GM21526 (cell line): ENCODE data around the gene LTBP4.
A peak's percentile ranks its signal among the peaks of the same experiment; 100 is the strongest.
"Not testable (repeated sequence)": the region's sequence is repeated elsewhere in the genome, so short reads cannot be mapped to it uniquely, and the experiment has no call there.

Source experiments
- ATAC-seq: cut with Tn5 transposase; IDR thresholded peaks from one replicate; pipeline ENCODE4 v1.9.1; 2021; ENCODE audit warnings: moderate library complexity; ENCODE audit not compliant: unreplicated experiment, low FRiP score

The LTBP4 gene

GRCh38 chr19:40655684-40656083 lies 54.5 kb downstream of the LTBP4 start:
- ATAC-seq: not testable (repeated sequence)

- ATAC-seq: no peak
These were observed 56.9 kb downstream of the LTBP4 start for GRCh38 chr19:40658031-40658430.

GRCh38 chr19:40659116-40659515 lies 57.9 kb downstream of the LTBP4 start:
- ATAC-seq: no peak

GRCh38 chr19:40659566-40659965 lies 58.4 kb downstream of the LTBP4 start:
- no peak for ATAC-seq

GRCh38 chr19:40661616-40662015 lies 60.4 kb downstream of the LTBP4 start:
- ATAC-seq: no peak

GRCh38 chr19:40662925-40663694 lies 61.9 kb downstream of the LTBP4 start:
- peak; percentile 58 for ATAC-seq

GRCh38 chr19:40663695-40664692 lies 62.8 kb downstream of the LTBP4 start:
- ATAC-seq: no peak

- no peak for ATAC-seq
These were observed 65.8 kb downstream of the LTBP4 start for GRCh38 chr19:40666803-40667438.

- no peak for ATAC-seq
These were observed 66.4 kb downstream of the LTBP4 start for GRCh38 chr19:40667602-40668001.

GRCh38 chr19:40668991-40669614 lies 67.9 kb downstream of the LTBP4 start:
- ATAC-seq: no peak

- ATAC-seq: no peak
These were observed 70.2 kb downstream of the LTBP4 start for GRCh38 chr19:40671404-40671803.

GRCh38 chr19:40672038-40672437 lies 70.9 kb downstream of the LTBP4 start:
- no peak for ATAC-seq

- no peak for ATAC-seq
These were observed 71.6 kb downstream of the LTBP4 start for GRCh38 chr19:40672573-40673299.

GRCh38 chr19:40673397-40673796 lies 72.2 kb downstream of the LTBP4 start:
- ATAC-seq: no peak

GRCh38 chr19:40674291-40674690 lies 73.1 kb downstream of the LTBP4 start:
- no peak for ATAC-seq

- no peak for ATAC-seq
These were observed 76.0 kb downstream of the LTBP4 start for GRCh38 chr19:40677156-40677555.
